ENCODE measurements around the gene NAA11.

Gene NAA11

DNA sequence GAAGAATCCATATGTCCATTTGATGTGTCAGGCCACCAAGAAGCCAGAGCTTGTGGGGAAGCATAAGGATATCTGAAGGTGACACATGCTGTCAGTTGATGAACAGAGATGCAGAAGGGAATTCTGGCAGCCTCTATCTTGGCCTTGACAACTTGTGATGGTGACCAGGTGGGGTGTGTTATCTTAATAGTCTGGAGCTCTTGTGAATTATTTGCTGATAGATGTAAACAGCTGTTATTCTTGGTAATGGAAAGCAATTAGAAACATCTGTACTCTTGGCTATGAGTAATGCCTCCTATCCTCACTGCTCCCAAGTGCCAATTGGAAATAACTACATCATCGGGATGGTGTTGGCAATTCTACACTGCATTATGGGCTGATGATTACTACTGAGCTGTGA, 51.9 kb downstream of the NAA11 start:
- H3K36me3 ChIP-seq (ENCODE audit: control insufficient read depth, insufficient read depth, low read length), result no peaks in the 10 kb centered on the region
- DNase-seq (ENCODE audit: extremely low read depth, insufficient read length), result no peak
- no peak for TF ChIP-seq CTCF (IDR thresholded peaks at IDR 0.05; ENCODE audit: insufficient read depth, low read length, poor library complexity, severe bottlenecking)
- no peak overlapping the region for H3K4me3 ChIP-seq (replicated peaks; ENCODE audit: low read depth, low read length)
- H3K27me3 ChIP-seq (replicated peaks; ENCODE audit: control insufficient read depth, insufficient read depth, low read length), result no peaks in the 10 kb centered on the region

GRCh38 chr4:79272761-79273160, 53.1 kb downstream of the NAA11 start:
- H3K36me3 ChIP-seq (ENCODE audit: control insufficient read depth, insufficient read depth, low read length), result no peaks in the 10 kb centered on the region
- no peak for TF ChIP-seq CTCF (IDR thresholded peaks at IDR 0.05; ENCODE audit: insufficient read depth, low read length, poor library complexity, severe bottlenecking)
- H3K4me3 ChIP-seq (replicated peaks; ENCODE audit: low read depth, low read length), result no peak overlapping the region
- no peaks in the 10 kb centered on the region for H3K27me3 ChIP-seq (replicated peaks; ENCODE audit: control insufficient read depth, insufficient read depth, low read length)
- DNase-seq (ENCODE audit: extremely low read depth, insufficient read length), result no peak

DNA sequence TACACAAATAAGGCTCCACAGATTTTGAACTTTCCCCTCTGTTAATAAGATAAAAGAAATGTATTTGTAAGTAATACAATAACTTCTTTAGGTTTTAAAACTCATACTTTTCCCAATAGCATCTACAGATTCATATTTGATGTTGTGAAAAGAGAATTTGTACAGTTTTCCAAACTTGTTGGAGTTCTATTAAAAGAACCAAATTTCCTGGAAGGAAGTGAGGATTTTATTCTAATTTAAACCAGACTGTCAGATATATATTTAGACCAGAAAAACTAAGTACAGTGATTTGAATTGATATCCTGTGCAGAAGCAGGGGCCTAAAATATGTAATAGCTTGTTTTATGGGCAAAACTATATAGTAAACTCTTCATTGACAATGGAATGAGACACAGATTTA, 53.7 kb downstream of the NAA11 start:
- TF ChIP-seq CTCF (IDR thresholded peaks at IDR 0.05; ENCODE audit: insufficient read depth, low read length, poor library complexity, severe bottlenecking), result no peak
- DNase-seq (ENCODE audit: extremely low read depth, insufficient read length), result no peak
- Histone ChIP-seq H3K36me3 (ENCODE audit: control insufficient read depth, insufficient read depth, low read length) (no peaks in the 10 kb centered on the region), H3K4me3 (replicated peaks; ENCODE audit: low read depth, low read length) (no peak overlapping the region), H3K27me3 (replicated peaks; ENCODE audit: control insufficient read depth, insufficient read depth, low read length) (no peaks in the 10 kb centered on the region)

GRCh38 chr4:79267671-79268070, 58.2 kb downstream of the NAA11 start:
- no peak for TF ChIP-seq CTCF (IDR thresholded peaks at IDR 0.05; ENCODE audit: insufficient read depth, low read length, poor library complexity, severe bottlenecking)
- H3K27me3 ChIP-seq (replicated peaks; ENCODE audit: control insufficient read depth, insufficient read depth, low read length), result no peaks in the 10 kb centered on the region
- DNase-seq (ENCODE audit: extremely low read depth, insufficient read length), result no peak
- no peak overlapping the region for H3K4me3 ChIP-seq (replicated peaks; ENCODE audit: low read depth, low read length)
- H3K36me3 ChIP-seq (ENCODE audit: control insufficient read depth, insufficient read depth, low read length), result no peaks in the 10 kb centered on the region

Measured in GM06990 (cell line).